A673 (cell line): ENCODE results near the gene SFRP2. TPM values are rescaled to one million over a fixed set of nuclear protein-coding genes. Genes with fewer than 3 reads are reported as not detected.

Experiments used
- BruUV-seq: library from RNA; stranded (reverse); fragments of 400-500 nt; replicated peaks from 2 replicates; lab custom pipeline; 2021; lab: Mats Ljungman, UMichigan
- CTCF ChIA-PET: fragments of 300-600 bp; sonication (Branson Sonifier 250); formaldehyde crosslinking; loops from one replicate; lab custom pipeline; 2022; ENCODE audit warnings: antibody characterized with exemption; lab: Charles Lee
- POLR2A ChIA-PET: fragments of 300-600 bp; sonication (Branson Sonifier 250); formaldehyde crosslinking; loops from one replicate; lab custom pipeline; 2022; ENCODE audit warnings: antibody characterized with exemption; ENCODE audit not compliant: low non-redundant PET; lab: Charles Lee
- DNase-seq: peaks from one replicate; pipeline ENCODE4 v3.0.0-alpha.2; 2015; ENCODE audit warnings: low spot score
- H3K27ac ChIP-seq: fragments of 200-600 bp; sonication (generic); 2 replicates; pipeline ENCODE4 v1.5.1; 2016; ENCODE audit warnings: mixed run types, low read depth, mild to moderate bottlenecking, mixed read lengths, antibody characterized with exemption, low read length; ENCODE audit not compliant: poor library complexity, severe bottlenecking
- H3K27me3 ChIP-seq: fragments of 200-600 bp; sonication (generic); replicated peaks from 2 replicates; pipeline ENCODE4 v1.6.1; 2017; ENCODE audit warnings: mixed run types, low read depth, mild to moderate bottlenecking, mixed read lengths, antibody characterized with exemption, low read length; ENCODE audit not compliant: insufficient read depth, poor library complexity
- H3K36me3 ChIP-seq: fragments of 200-600 bp; sonication (generic); 2 replicates; pipeline ENCODE4 v1.6.1; 2016; ENCODE audit warnings: mixed run types, mild to moderate bottlenecking, mixed read lengths, antibody characterized with exemption, low read length; ENCODE audit not compliant: insufficient read depth, poor library complexity, severe bottlenecking
- H3K4me1 ChIP-seq: fragments of 200-600 bp; sonication (generic); 2 replicates; pipeline ENCODE4 v1.6.1; 2017; ENCODE audit warnings: mixed run types, mild to moderate bottlenecking, mixed read lengths, antibody characterized with exemption, low read length; ENCODE audit not compliant: insufficient read depth, poor library complexity, severe bottlenecking
- H3K4me3 ChIP-seq: fragments of 200-600 bp; sonication (generic); 2 replicates; pipeline ENCODE4 v1.5.1; 2016; ENCODE audit warnings: low read depth, mixed run types, mild to moderate bottlenecking, mixed read lengths, low read length; ENCODE audit not compliant: poor library complexity, severe bottlenecking
- H3K9me3 ChIP-seq: fragments of 200-600 bp; sonication (generic); 2 replicates; pipeline ENCODE4 v1.6.1; 2016; ENCODE audit warnings: mixed run types, low read depth, mild to moderate bottlenecking, mixed read lengths, antibody characterized with exemption, low read length; ENCODE audit not compliant: poor library complexity, severe bottlenecking
- EZH2 ChIP-seq: fragments of 200-600 bp; sonication (generic); IDR thresholded peaks from 2 replicates; pipeline ENCODE4 v1.6.1; 2017; ENCODE audit warnings: borderline replicate concordance, low read depth, mild to moderate bottlenecking, mixed read lengths, antibody characterized with exemption, low read length; ENCODE audit not compliant: poor library complexity, severe bottlenecking
- intact Hi-C: fragments of 100-400 bp; cut with micrococcal nuclease; formaldehyde crosslinking; loops from one replicate; pipeline ENCODE4 v1.10.0; 2022; ENCODE audit not compliant: unreplicated experiment
- total RNA-seq: library from RNA; stranded (reverse); gene quantifications from 2 replicates; pipeline ENCODE4 v1.2.3, GENCODE V29; 2021
- TF ChIP-seq, protein P1 (sequence below): fragments of 300-800, 200-600 bp; sonication (generic); conservative IDR thresholded peaks from 2 replicates; pipeline ENCODE4 v1.5.1; 2017; ENCODE audit warnings: low read depth, mild to moderate bottlenecking, antibody characterized with exemption, low read length, moderate library complexity, mixed read lengths

SFRP2 gene
- total RNA-seq, 1 experiment from 2014 or later, result 1.4 TPM

DNA sequence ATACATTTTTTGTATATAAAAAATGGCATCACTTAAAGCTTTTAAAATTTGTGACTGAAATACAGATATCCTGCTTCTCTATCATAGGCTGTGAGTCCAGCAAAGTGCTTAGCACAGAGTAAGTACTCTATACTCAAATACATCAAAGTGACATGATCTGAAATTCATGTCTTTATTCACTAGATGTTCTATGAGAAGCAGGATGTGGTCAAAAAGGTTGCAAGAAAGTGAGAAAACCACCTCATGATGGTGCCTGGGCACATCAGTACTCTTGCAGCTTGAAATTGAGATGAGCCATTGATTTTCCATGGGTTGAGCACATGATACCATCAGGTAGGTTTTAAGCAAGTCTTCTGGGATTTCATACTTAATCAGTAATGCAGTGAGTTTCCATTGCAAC, 20.4 kb upstream of the SFRP2 start:
- DNase-seq, result no peak
- no peak for TF ChIP-seq EZH2
- TF ChIP-seq, protein P1, sequence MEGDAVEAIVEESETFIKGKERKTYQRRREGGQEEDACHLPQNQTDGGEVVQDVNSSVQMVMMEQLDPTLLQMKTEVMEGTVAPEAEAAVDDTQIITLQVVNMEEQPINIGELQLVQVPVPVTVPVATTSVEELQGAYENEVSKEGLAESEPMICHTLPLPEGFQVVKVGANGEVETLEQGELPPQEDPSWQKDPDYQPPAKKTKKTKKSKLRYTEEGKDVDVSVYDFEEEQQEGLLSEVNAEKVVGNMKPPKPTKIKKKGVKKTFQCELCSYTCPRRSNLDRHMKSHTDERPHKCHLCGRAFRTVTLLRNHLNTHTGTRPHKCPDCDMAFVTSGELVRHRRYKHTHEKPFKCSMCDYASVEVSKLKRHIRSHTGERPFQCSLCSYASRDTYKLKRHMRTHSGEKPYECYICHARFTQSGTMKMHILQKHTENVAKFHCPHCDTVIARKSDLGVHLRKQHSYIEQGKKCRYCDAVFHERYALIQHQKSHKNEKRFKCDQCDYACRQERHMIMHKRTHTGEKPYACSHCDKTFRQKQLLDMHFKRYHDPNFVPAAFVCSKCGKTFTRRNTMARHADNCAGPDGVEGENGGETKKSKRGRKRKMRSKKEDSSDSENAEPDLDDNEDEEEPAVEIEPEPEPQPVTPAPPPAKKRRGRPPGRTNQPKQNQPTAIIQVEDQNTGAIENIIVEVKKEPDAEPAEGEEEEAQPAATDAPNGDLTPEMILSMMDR, result no peak

DNA sequence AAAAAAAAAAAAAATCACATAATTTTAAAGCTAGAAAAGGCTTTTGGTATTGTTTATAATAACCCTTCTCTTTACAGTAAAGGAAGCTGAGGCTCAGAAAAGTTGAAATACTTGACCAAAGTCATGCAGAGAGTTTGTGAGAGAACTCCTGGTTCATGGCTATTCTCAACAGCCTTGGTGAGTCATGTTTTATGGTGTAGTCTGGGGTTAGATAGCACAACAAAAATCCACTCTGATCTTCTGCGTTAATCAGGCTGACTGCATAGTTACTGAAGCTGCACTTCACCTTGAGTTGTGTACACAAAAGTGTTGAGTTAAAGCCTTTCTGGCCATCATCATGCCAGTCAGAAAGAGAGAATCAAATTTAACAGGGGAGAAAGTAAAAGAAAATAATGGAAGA, 19.3 kb upstream of the SFRP2 start:
- Histone ChIP-seq H3K27ac (no peak overlapping the region), H3K27me3 (no peaks in the 10 kb centered on the region), H3K9me3 (no peaks in the 10 kb centered on the region), H3K4me3 (no peak overlapping the region), H3K4me1 (no peaks in the 10 kb centered on the region), H3K36me3 (no peaks in the 10 kb centered on the region)
- DNase-seq, result no peak
- BruUV-seq, result no TSS peak
- TF ChIP-seq, protein P1, result no peak
- no peak for TF ChIP-seq EZH2
- ChIA-PET POLR2A (no interaction called here), CTCF (interaction anchor here (0.7 kb wide), 1 partner anchor 274 kb away, joined by 3 read pairs; no protein-coding TSS in a partner anchor)
- intact Hi-C loops, result no loop called here

More for the DNA sequence above, 20.4 kb upstream of the SFRP2 start:
- CTCF ChIA-PET, result no interaction called here
- Histone ChIP-seq H3K4me3 (no peak overlapping the region), H3K27ac (no peak overlapping the region), H3K27me3 (no peaks in the 10 kb centered on the region), H3K4me1 (no peaks in the 10 kb centered on the region), H3K9me3 (no peaks in the 10 kb centered on the region), H3K36me3 (no peaks in the 10 kb centered on the region)
- intact Hi-C loops, result no loop called here
- POLR2A ChIA-PET, result no interaction called here
- no TSS peak for BruUV-seq

- Histone ChIP-seq H3K9me3 (no peaks in the 10 kb centered on the region), H3K27ac (no peak overlapping the region), H3K4me3 (no peak overlapping the region), H3K36me3 (no peaks in the 10 kb centered on the region), H3K4me1 (no peaks in the 10 kb centered on the region), H3K27me3 (no peaks in the 10 kb centered on the region)
- no peak for DNase-seq
- ChIA-PET CTCF (no interaction called here), POLR2A (interaction anchor here (0.6 kb wide), 1 partner anchor 54 kb away, joined by 7 read pairs; no protein-coding TSS in a partner anchor)
- intact Hi-C loops, result no loop called here
- BruUV-seq, result no TSS peak
- no peak for TF ChIP-seq EZH2
- TF ChIP-seq, protein P1, result no peak
Observed at GRCh38 chr4:153806073-153806472, 17.2 kb upstream of the SFRP2 start.
